GM10266 (cell line): ENCODE results near the gene SKIL.

Experiments used
- DNase-seq: peaks from one replicate; pipeline ENCODE4 v3.0.0; 2012; ENCODE audit errors: extremely low spot score
- CTCF ChIP-seq: IDR thresholded peaks from 2 replicates; pipeline ENCODE4 v1.5.1; 2012; ENCODE audit warnings: mild to moderate bottlenecking, low read depth; ENCODE audit not compliant: control insufficient read depth, insufficient read depth; ENCODE audit errors: missing control alignments

Gene SKIL

GRCh38 chr3:170353485-170353884 lies 4.0 kb upstream of the SKIL start:
- TF ChIP-seq CTCF = no peak
- DNase-seq = no peak

- no peak for DNase-seq
- no peak for TF ChIP-seq CTCF
These were observed 2.8 kb upstream of the SKIL start for GRCh38 chr3:170354760-170355159.

GRCh38 chr3:170355738-170356595 lies 1.5 kb upstream of the SKIL start:
- peak; percentile 65 for DNase-seq
- TF ChIP-seq CTCF = no peak

- DNase-seq = peak; percentile 94
- TF ChIP-seq CTCF = peak; percentile 35
These were observed 829 bp upstream of the SKIL start for GRCh38 chr3:170356596-170357175.

GRCh38 chr3:170358042-170359010 lies 811 bp downstream of the SKIL start:
- TF ChIP-seq CTCF = peak; percentile 61
- peak; percentile 70 for DNase-seq

GRCh38 chr3:170359178-170359704 lies 1.7 kb downstream of the SKIL start:
- no peak for TF ChIP-seq CTCF
- no peak for DNase-seq
